Stimulated activated CD4-positive, alpha-beta T cell treated with anti-CD3 and anti-CD28 coated beads, Interleukin-4, amount 100 ng/mL, for 24 hours (primary cell): ENCODE data around the gene ATP2C2.
"Not testable (repeated sequence)": the region's sequence is repeated elsewhere in the genome, so short reads cannot be mapped to it uniquely, and the experiment has no call there.

Experiments
- DNase-seq: peaks from one replicate; pipeline ENCODE4 v3.0.0-alpha.2; 2020

ATP2C2 gene

GRCh38 chr16:84398701-84399100 is 30.4 kb downstream of the ATP2C2 start:
- DNase-seq, result no peak

GRCh38 chr16:84399912-84400311 is 31.6 kb downstream of the ATP2C2 start:
- not testable (repeated sequence) for DNase-seq

- not testable (repeated sequence) for DNase-seq
Observed at GRCh38 chr16:84403435-84403834, 35.1 kb downstream of the ATP2C2 start.

- no peak for DNase-seq
Observed at GRCh38 chr16:84404324-84404723, 36.0 kb downstream of the ATP2C2 start.

GRCh38 chr16:84404936-84405639 is 36.8 kb downstream of the ATP2C2 start:
- no peak for DNase-seq

GRCh38 chr16:84406006-84406963 is 37.9 kb downstream of the ATP2C2 start:
- DNase-seq, result no peak

- DNase-seq, result no peak
Observed at GRCh38 chr16:84407588-84408313, 39.4 kb downstream of the ATP2C2 start.

- DNase-seq, result no peak
Observed at GRCh38 chr16:84408314-84408690, 40.0 kb downstream of the ATP2C2 start.

GRCh38 chr16:84408856-84409255 is 40.5 kb downstream of the ATP2C2 start:
- no peak for DNase-seq

- DNase-seq, result no peak
Observed at GRCh38 chr16:84410361-84411138, 42.2 kb downstream of the ATP2C2 start.

GRCh38 chr16:84411768-84412167 is 43.4 kb downstream of the ATP2C2 start:
- DNase-seq, result no peak

- DNase-seq, result no peak
Observed at GRCh38 chr16:84412262-84412661, 43.9 kb downstream of the ATP2C2 start.

GRCh38 chr16:84413244-84414004 is 45.1 kb downstream of the ATP2C2 start:
- DNase-seq, result no peak

GRCh38 chr16:84414789-84415326 is 46.5 kb downstream of the ATP2C2 start:
- DNase-seq, result no peak

- DNase-seq, result no peak
Observed at GRCh38 chr16:84416407-84417321, 48.3 kb downstream of the ATP2C2 start.

- DNase-seq, result no peak
Observed at GRCh38 chr16:84418056-84418849, 49.9 kb downstream of the ATP2C2 start.

- no peak for DNase-seq
Observed at GRCh38 chr16:84419730-84420129, 51.4 kb downstream of the ATP2C2 start.

- DNase-seq, result not testable (repeated sequence)
Observed at GRCh38 chr16:84420556-84420955, 52.2 kb downstream of the ATP2C2 start.
